GM12878 (cell line): ENCODE results near the gene ADRB1. TPM values are rescaled to one million over a fixed set of nuclear protein-coding genes. Genes with fewer than 3 reads are reported as not detected.

Experiments
- ATAC-seq: fragments of 200-7000 bp; cut with Tn5 transposase; 3 replicates; pipeline ENCODE4 v1.9.1; 2020; ENCODE audit warnings: mild to moderate bottlenecking, moderate library complexity
- BruUV-seq: library from RNA; stranded (reverse); fragments of 400-500 nt; replicated peaks from 2 replicates; lab custom pipeline; 2021; lab: Mats Ljungman, UMichigan
- CTCF ChIA-PET: fragments of 300-600 bp; sonication (Branson Sonifier 250); formaldehyde crosslinking; extraction: SDS; loops from one replicate; lab custom pipeline; 2021; ENCODE audit warnings: inconsistent platforms; lab: Yijun Ruan, JAX
- POLR2A ChIA-PET: fragments of 350-600 bp; formaldehyde crosslinking; extraction: SDS; loops from one replicate; lab custom pipeline; 2021; ENCODE audit warnings: inconsistent platforms; lab: Charles Lee
- RAD21 ChIA-PET: fragments of 300-600 bp; sonication (Branson Sonifier 250); formaldehyde crosslinking; loops from one replicate; lab custom pipeline; 2023; ENCODE audit warnings: antibody characterized with exemption; ENCODE audit not compliant: unreplicated experiment; lab: Charles Lee
- SMC1A ChIA-PET: fragments of 300-600 bp; sonication (Branson Sonifier 250); formaldehyde crosslinking; loops from one replicate; lab custom pipeline; 2023; ENCODE audit not compliant: unreplicated experiment, uncharacterized antibody; lab: Charles Lee
- DNase-seq: peaks from one replicate; pipeline ENCODE4 v3.0.0-alpha.2; 2011; ENCODE audit warnings: low read depth, low spot score
- FAIRE-seq: peaks from 3 replicates; lab custom pipeline; 2011; peaks lifted over from hg19 to GRCh38; lab: Jason Lieb, UNC
- H2AFZ ChIP-seq: 2 replicates; pipeline ENCODE4 v1.6.0; 2011; ENCODE audit warnings: low read depth, low read length, control low read depth; ENCODE audit not compliant: control insufficient read depth
- H3K27ac ChIP-seq: 2 replicates; pipeline ENCODE4 v1.5.1; 2011; ENCODE audit warnings: control low read depth; ENCODE audit not compliant: control insufficient read depth, insufficient read depth
- H3K27me3 ChIP-seq, 2 experiments: replicated peaks in 1 of 2; 2 replicates each; pipeline versions ENCODE4 v1.6.0 to v1.6.1; 2011; ENCODE audit warnings: low read length in 1 of 2; ENCODE audit not compliant: control insufficient read depth in 2 of 2, insufficient read depth in 2 of 2
- H3K36me3 ChIP-seq, 2 experiments: 2 replicates each; pipeline ENCODE4 v1.5.1; 2011; ENCODE audit warnings: low read length in 1 of 2; ENCODE audit not compliant: control insufficient read depth in 2 of 2, insufficient read depth in 2 of 2
- H3K4me1 ChIP-seq: 2 replicates; pipeline ENCODE4 v1.6.1; 2011; ENCODE audit warnings: mild to moderate bottlenecking, low read length, moderate library complexity, mixed read lengths; ENCODE audit not compliant: control insufficient read depth, insufficient read depth
- H3K4me2 ChIP-seq: 2 replicates; pipeline ENCODE4 v1.6.0; 2011; ENCODE audit warnings: control low read depth; ENCODE audit not compliant: control insufficient read depth, insufficient read depth
- H3K4me3 ChIP-seq: fragments of 200-600 bp; sonication (generic); 2 replicates; pipeline ENCODE4 v1.5.1; 2016
- H3K79me2 ChIP-seq: 2 replicates; pipeline ENCODE4 v1.6.0; 2011; ENCODE audit warnings: low read length; ENCODE audit not compliant: control insufficient read depth, insufficient read depth
- H3K9ac ChIP-seq: 2 replicates; pipeline ENCODE4 v1.8.0; 2011; ENCODE audit warnings: low read length, control low read depth, mixed read lengths; ENCODE audit not compliant: control insufficient read depth, insufficient read depth
- H3K9me3 ChIP-seq: replicated peaks from 3 replicates; pipeline ENCODE4 v1.5.1; 2011; ENCODE audit warnings: mild to moderate bottlenecking, low read length; ENCODE audit not compliant: control insufficient read depth, insufficient read depth
- H4K20me1 ChIP-seq: 2 replicates; pipeline ENCODE4 v1.6.0; 2011; ENCODE audit not compliant: control insufficient read depth, insufficient read depth
- BCLAF1 ChIP-seq: fragments of 450-650 bp; IDR thresholded peaks from 2 replicates; pipeline ENCODE4 v1.6.1; 2017; ENCODE audit warnings: antibody characterized with exemption, mild to moderate bottlenecking, moderate library complexity
- BMI1 ChIP-seq: fragments of 450-650 bp; IDR thresholded peaks from 2 replicates; pipeline ENCODE4 v1.6.1; 2016; ENCODE audit warnings: mild to moderate bottlenecking, moderate library complexity, borderline replicate concordance
- CHD4 ChIP-seq: fragments of 200-600 bp; sonication (generic); IDR thresholded peaks from 2 replicates; pipeline ENCODE4 v1.6.1; 2016; ENCODE audit warnings: mild to moderate bottlenecking
- IRF4 ChIP-seq: IDR thresholded peaks from 2 replicates; pipeline ENCODE4 v1.6.1; 2011; ENCODE audit warnings: low read depth, low read length
- KDM1A ChIP-seq: fragments of 200-600 bp; sonication (generic); IDR thresholded peaks from 2 replicates; pipeline ENCODE4 v1.6.1; 2016; ENCODE audit warnings: borderline replicate concordance
- NFXL1 ChIP-seq: fragments of 450-650 bp; IDR thresholded peaks from 2 replicates; pipeline ENCODE4 v1.6.1; 2017; ENCODE audit warnings: antibody characterized with exemption, mild to moderate bottlenecking, borderline replicate concordance
- PAX8 ChIP-seq: fragments of 450-650 bp; IDR thresholded peaks from 2 replicates; pipeline ENCODE4 v1.6.1; 2017; ENCODE audit warnings: mild to moderate bottlenecking, moderate library complexity
- RCOR1 ChIP-seq: conservative IDR thresholded peaks from 2 replicates; pipeline ENCODE4 v1.6.1; 2012; ENCODE audit warnings: low read depth, low read length, improper control_type of control experiment
- YY1 ChIP-seq: IDR thresholded peaks from 2 replicates; pipeline ENCODE4 v1.6.1; 2011; ENCODE audit warnings: low read depth, mild to moderate bottlenecking, low read length
- ZBTB33 ChIP-seq: fragments of 450-650 bp; IDR thresholded peaks from 2 replicates; pipeline ENCODE4 v1.6.1; 2017; ENCODE audit warnings: mild to moderate bottlenecking
- WGBS: methylation state at CpG from one replicate; pipeline ENCODE4 v1.1.6; 2016; ENCODE audit warnings: low lambda C conversion rate; ENCODE audit not compliant: insufficient replicate concordance, insufficient coverage; ENCODE audit errors: missing lambda C conversion rate; 5-methylcytosine and 5-hydroxymethylcytosine counted together
- in situ Hi-C: fragments of 300-500 bp; cut with MboI; formaldehyde crosslinking; loops from 9 replicates; pipeline ENCODE4 v1.14.3; 2018; ENCODE audit warnings: mixed read lengths
- intact Hi-C: fragments of 100-400 bp; cut with micrococcal nuclease; formaldehyde crosslinking; loops from one replicate; pipeline ENCODE4 v1.14.2; 2022; ENCODE audit not compliant: unreplicated experiment
- polyA plus RNA-seq, 11 experiments: library from polyadenylated mRNA; depleted of rRNA in 4 of 11; unstranded in 6 of 11; stranded (reverse) in 5 of 11; fragments of >200 nt; fragmentation: Nextera tagmentation in 4 of 11; fragmentation: Illumina TruSeq in 1 of 11; extraction: Ambion mirVana in 4 of 11; extraction: Trizol in 1 of 11; gene quantifications; 1 replicate in 1 of 11; 2 replicates in 10 of 11; pipeline versions ENCODE4 v1.2.1 to v1.2.3, GENCODE V29; 2011 to 2016; ENCODE audit warnings: inconsistent platforms in 2 of 11, missing spikeins in 2 of 11, low read depth in 1 of 11
- total RNA-seq, 4 experiments: library from RNA; depleted of rRNA in 3 of 4; stranded (reverse); fragments of >200 nt in 3 of 4; fragmentation: Illumina TruSeq in 1 of 4; extraction: Trizol in 1 of 4; gene quantifications; 2 replicates each; pipeline versions ENCODE4 v1.2.1 to v1.2.3, GENCODE V29; 2013 to 2021

Gene ADRB1
- total and polyA plus RNA-seq, 10 of the 15 experiments (the other 5 are each of a cell fraction or from before 2014, with no cell fraction given): 0.26 to 4.5 (median 1.1) TPM

GRCh38 chr10:114064151-114065048 is 20.7 kb downstream of the ADRB1 start:
- H4K20me1 ChIP-seq: no peaks in the 10 kb centered on the region
- in situ Hi-C loops: no loop called here
- H3K9ac ChIP-seq: no peak overlapping the region
- DNase-seq: no peak
- no peaks in the 10 kb centered on the region; a peak in 2 of 4 replicates for H3K27me3 ChIP-seq
- H2AFZ ChIP-seq: no peak overlapping the region
- TF ChIP-seq PAX8: no peak
- TF ChIP-seq BMI1: no peak
- no peak for TF ChIP-seq YY1
- TF ChIP-seq, all 136 proteins: peak for 0
- intact Hi-C loops: no loop called here
- no peaks in the 10 kb centered on the region for H3K4me1 ChIP-seq
- H3K4me2 ChIP-seq: no peak overlapping the region
- 69% methylated on average over 6 of the region's 6 CpGs for WGBS
- no peaks in the 10 kb centered on the region; the same call in 2 of the 3 replicates for H3K9me3 ChIP-seq
- ATAC-seq (no peak), FAIRE-seq (no peak)
- RAD21 ChIA-PET: no interaction called here
- no peaks in the 10 kb centered on the region for H3K79me2 ChIP-seq
- CTCF ChIA-PET: interaction anchor here (1.1 to 1.4 kb wide), 2 partner anchors 9 to 32 kb away, joined by 3 to 4 read pairs; no protein-coding TSS in a partner anchor
- no TSS peak for BruUV-seq
- POLR2A ChIA-PET: no interaction called here
- H3K4me3 ChIP-seq: no peak overlapping the region
- H3K36me3 ChIP-seq: no peaks in the 10 kb centered on the region
- no peak overlapping the region for H3K27ac ChIP-seq
- SMC1A ChIA-PET: interaction anchor here (0.7 to 1.8 kb wide), 4 partner anchors 9 to 42 kb away, joined by 3 to 5 read pairs (median 3); no protein-coding TSS in a partner anchor

GRCh38 chr10:114065049-114065435 is 21.4 kb downstream of the ADRB1 start:
- no TSS peak for BruUV-seq
- ATAC-seq (no peak), FAIRE-seq (no peak), DNase-seq (no peak)
- Histone ChIP-seq H3K9me3 (no peaks in the 10 kb centered on the region; the same call in 2 of the 3 replicates), H2AFZ (no peak overlapping the region), H3K27me3 (no peaks in the 10 kb centered on the region; a peak in 2 of 4 replicates), H4K20me1 (no peaks in the 10 kb centered on the region), H3K4me3 (no peak overlapping the region), H3K27ac (no peak overlapping the region), H3K79me2 (no peaks in the 10 kb centered on the region), H3K9ac (no peak overlapping the region), H3K4me2 (no peak overlapping the region), H3K36me3 (no peaks in the 10 kb centered on the region), H3K4me1 (peaks cover under 1% of the 10 kb centered on the region; the same call in 1 of the 2 replicates)
- ChIA-PET SMC1A (interaction anchor here (0.7 to 1.8 kb wide), 6 partner anchors 10 to 156 kb away, joined by 3 to 5 read pairs (median 4); no protein-coding TSS in a partner anchor), RAD21 (interaction anchor here (0.7 kb wide), 1 partner anchor 142 kb away, joined by 3 read pairs; no protein-coding TSS in a partner anchor), POLR2A (no interaction called here), CTCF (interaction anchor here (0.9 to 1.1 kb wide), 2 partner anchors 22 to 31 kb away, joined by 3 read pairs; no protein-coding TSS in a partner anchor)
- WGBS: 38% methylated on average over 3 of the region's 3 CpGs
- intact Hi-C loops (no loop called here), in situ Hi-C loops (no loop called here)
- TF ChIP-seq ZBTB33 (no peak), BCLAF1 (no peak), IRF4 (no peak), CHD4 (no peak), KDM1A (no peak), RCOR1 (no peak), NFXL1 (no peak)
